SK-N-SH (cell line): ENCODE data around the gene PARVB. TPM values are rescaled to one million over a fixed set of nuclear protein-coding genes. Genes with fewer than 3 reads are reported as not detected.

Experiments used
- CTCF ChIA-PET: fragments of 300-600, 350-600 bp; formaldehyde crosslinking; extraction: SDS; loops from one replicate; lab custom pipeline; 2021; lab: Yijun Ruan, JAX
- POLR2A ChIA-PET: fragments of 350-600 bp; sonication (Branson Sonifier 250); formaldehyde crosslinking; extraction: SDS; loops from one replicate; lab custom pipeline; 2020; ENCODE audit warnings: antibody characterized with exemption, inconsistent platforms; lab: Yijun Ruan, JAX
- DNase-seq: peaks from one replicate; pipeline ENCODE4 v3.0.0; 2012
- H2AFZ ChIP-seq: fragments of 200-600 bp; sonication (generic); 2 replicates; pipeline ENCODE4 v1.8.1; 2016; ENCODE audit warnings: antibody characterized with exemption, mild to moderate bottlenecking, low read depth
- H3F3A ChIP-seq: fragments of 200-600 bp; sonication (generic); replicated peaks from 2 replicates; pipeline ENCODE3; 2016; ENCODE audit warnings: antibody characterized with exemption, mild to moderate bottlenecking; ENCODE audit not compliant: insufficient read depth
- H3K27ac ChIP-seq, 2 experiments: fragments of 200-500 bp in 1 of 2; fragments of 200-600 bp in 1 of 2; sonication (Bioruptor generic) in 1 of 2; sonication (generic), shearing (Covaris generic) in 1 of 2; 2 replicates each; pipeline versions ENCODE4 v1.5.1 to v1.6.1; 2014 to 2016; ENCODE audit warnings: low read depth in 2 of 2, inconsistent platforms in 1 of 2, low read length in 1 of 2, mild to moderate bottlenecking in 1 of 2, mixed read lengths in 1 of 2
- H3K27me3 ChIP-seq: fragments of 200-600 bp; sonication (generic), shearing (Covaris generic); 2 replicates; pipeline ENCODE4 v1.6.1; 2016; ENCODE audit warnings: mixed run types; ENCODE audit not compliant: insufficient read depth
- H3K36me3 ChIP-seq, 2 experiments: fragments of 200-500 bp in 1 of 2; fragments of 200-600 bp in 1 of 2; sonication (Bioruptor generic) in 1 of 2; sonication (generic) in 1 of 2; replicated peaks in 1 of 2; 2 replicates each; pipeline versions ENCODE3 to v1.5.1; 2014 to 2016; ENCODE audit warnings: low read length in 1 of 2, mild to moderate bottlenecking in 1 of 2; ENCODE audit not compliant: insufficient read depth in 2 of 2, control insufficient read depth in 1 of 2
- H3K4me1 ChIP-seq, 2 experiments: fragments of 200-500 bp in 1 of 2; fragments of 200-600 bp in 1 of 2; sonication (Bioruptor generic) in 1 of 2; sonication (generic), shearing (Covaris generic) in 1 of 2; 2 replicates each; pipeline versions ENCODE4 v1.5.1 to v1.6.1; 2014 to 2016; ENCODE audit warnings: low read depth in 1 of 2, low read length in 1 of 2, mixed run types in 1 of 2; ENCODE audit not compliant: insufficient read depth in 2 of 2, control insufficient read depth in 1 of 2
- H3K4me2 ChIP-seq: fragments of 200-600 bp; sonication (generic), shearing (Covaris generic); 2 replicates; pipeline ENCODE4 v1.6.1; 2017; ENCODE audit warnings: mixed run types
- H3K4me3 ChIP-seq, 2 experiments: fragments of 200-500 bp in 1 of 2; fragments of 200-600 bp in 1 of 2; sonication (Bioruptor generic) in 1 of 2; sonication (generic), shearing (Covaris generic) in 1 of 2; 2 replicates each; pipeline versions ENCODE4 v1.5.1 to v1.8.1; 2014 to 2016; ENCODE audit warnings: low read depth in 2 of 2, inconsistent platforms in 1 of 2, low read length in 1 of 2, mild to moderate bottlenecking in 1 of 2, mixed read lengths in 1 of 2, moderate library complexity in 1 of 2
- H3K79me2 ChIP-seq: fragments of 200-600 bp; sonication (generic); 2 replicates; pipeline ENCODE4 v1.8.1; 2017; ENCODE audit warnings: mild to moderate bottlenecking; ENCODE audit not compliant: insufficient read depth
- H3K9ac ChIP-seq: fragments of 200-600 bp; sonication (generic); 2 replicates; pipeline ENCODE4 v1.6.1; 2017; ENCODE audit warnings: mixed run types
- H3K9me2 ChIP-seq: fragments of 200-600 bp; sonication (generic); 2 replicates; pipeline ENCODE4 v1.6.1; 2017; ENCODE audit warnings: mixed run types
- H3K9me3 ChIP-seq: fragments of 200-600 bp; sonication (generic); 2 replicates; pipeline ENCODE4 v1.6.1; 2017; ENCODE audit warnings: mixed run types, mild to moderate bottlenecking, moderate library complexity
- H4K20me1 ChIP-seq: fragments of 200-600 bp; sonication (generic); 2 replicates; pipeline ENCODE4 v1.6.1; 2017; ENCODE audit warnings: mild to moderate bottlenecking, mixed run types; ENCODE audit not compliant: insufficient read depth
- EP300 ChIP-seq, 2 experiments: IDR thresholded peaks; 2 replicates each; pipeline versions ENCODE4 v1.4.0 to v1.6.1; 2012; ENCODE audit warnings: borderline replicate concordance in 1 of 2, low read depth in 1 of 2, low read length in 1 of 2
- FOXJ3 ChIP-seq: sonication (generic); formaldehyde crosslinking; IDR thresholded peaks from 2 replicates; pipeline ENCODE4 v1.5.1; 2020; ENCODE audit warnings: mild to moderate bottlenecking, missing genetic modification reagents
- FOXM1 ChIP-seq: IDR thresholded peaks from 2 replicates; pipeline ENCODE4 v1.4.0; 2012; ENCODE audit warnings: low read depth, mild to moderate bottlenecking
- JUND ChIP-seq: IDR thresholded peaks from 2 replicates; pipeline ENCODE4 v1.4.0; 2012
- MXI1 ChIP-seq: IDR thresholded peaks from 2 replicates; pipeline ENCODE4 v1.6.1; 2012; ENCODE audit warnings: mild to moderate bottlenecking, low read depth, low read length, improper control_type of control experiment
- NRF1 ChIP-seq: IDR thresholded peaks from 2 replicates; pipeline ENCODE4 v1.6.1; 2012; ENCODE audit warnings: low read depth, mild to moderate bottlenecking, low read length
- POLR2AphosphoS5 ChIP-seq: IDR thresholded peaks from 2 replicates; pipeline ENCODE4 v1.6.1; 2012; ENCODE audit warnings: low read depth, low read length
- TCF12 ChIP-seq: IDR thresholded peaks from 2 replicates; pipeline ENCODE4 v1.4.0; 2012
- YY1 ChIP-seq: IDR thresholded peaks from 2 replicates; pipeline ENCODE4 v1.4.0; 2012; ENCODE audit warnings: low read depth, mild to moderate bottlenecking
- WGBS: methylation state at CpG from one replicate; pipeline ENCODE4 v1.1.6; 2017; ENCODE audit warnings: low lambda C conversion rate; 5-methylcytosine and 5-hydroxymethylcytosine counted together
- polyA plus RNA-seq, 3 experiments: library from polyadenylated mRNA; depleted of rRNA; stranded (reverse); fragments of >200 nt; gene quantifications; 2 replicates each; pipeline ENCODE4 v1.2.3, GENCODE V29; 2012
- TF ChIP-seq, protein P1 (sequence below): fragments of 200-600 bp; sonication (generic); IDR thresholded peaks from 2 replicates; pipeline ENCODE4 v1.6.1; 2017; ENCODE audit warnings: antibody characterized with exemption, mild to moderate bottlenecking, moderate library complexity

Gene PARVB
- polyA plus RNA-seq, 1 of the 3 experiments (the other 2 are of a cell fraction): 87.8 TPM

DNA sequence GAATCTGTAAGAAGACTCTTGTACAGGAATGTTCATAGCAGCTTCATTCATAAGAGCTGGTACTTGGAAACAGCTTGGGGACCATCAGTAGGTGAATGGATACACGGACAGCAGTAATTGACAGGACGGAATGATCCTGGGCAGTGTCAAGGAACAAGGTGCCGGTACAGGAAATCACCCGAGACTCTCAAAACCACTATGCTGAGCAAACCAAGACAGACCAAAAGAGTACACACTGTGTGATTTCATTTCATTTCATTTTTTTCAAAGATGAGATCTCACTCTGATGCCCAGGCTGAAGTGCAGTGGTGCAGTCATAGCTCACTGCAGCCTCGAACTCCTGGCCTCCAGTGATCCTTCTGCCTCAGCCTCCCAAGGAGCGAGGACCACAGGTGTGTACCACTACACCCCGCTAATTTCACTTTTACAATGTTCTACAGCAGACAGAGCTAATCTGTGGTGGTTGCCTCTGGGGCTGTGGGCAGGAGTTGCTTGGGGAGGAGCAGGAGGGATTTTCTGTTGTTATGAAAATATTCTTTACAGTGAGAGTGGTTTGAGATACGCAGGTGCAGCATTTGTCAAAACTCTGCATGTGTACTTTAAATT is 15.6 kb downstream of the PARVB start:
- peaks cover 13% of the 10 kb centered on the region; the same call in 1 of the 2 replicates for H3K79me2 ChIP-seq

DNA sequence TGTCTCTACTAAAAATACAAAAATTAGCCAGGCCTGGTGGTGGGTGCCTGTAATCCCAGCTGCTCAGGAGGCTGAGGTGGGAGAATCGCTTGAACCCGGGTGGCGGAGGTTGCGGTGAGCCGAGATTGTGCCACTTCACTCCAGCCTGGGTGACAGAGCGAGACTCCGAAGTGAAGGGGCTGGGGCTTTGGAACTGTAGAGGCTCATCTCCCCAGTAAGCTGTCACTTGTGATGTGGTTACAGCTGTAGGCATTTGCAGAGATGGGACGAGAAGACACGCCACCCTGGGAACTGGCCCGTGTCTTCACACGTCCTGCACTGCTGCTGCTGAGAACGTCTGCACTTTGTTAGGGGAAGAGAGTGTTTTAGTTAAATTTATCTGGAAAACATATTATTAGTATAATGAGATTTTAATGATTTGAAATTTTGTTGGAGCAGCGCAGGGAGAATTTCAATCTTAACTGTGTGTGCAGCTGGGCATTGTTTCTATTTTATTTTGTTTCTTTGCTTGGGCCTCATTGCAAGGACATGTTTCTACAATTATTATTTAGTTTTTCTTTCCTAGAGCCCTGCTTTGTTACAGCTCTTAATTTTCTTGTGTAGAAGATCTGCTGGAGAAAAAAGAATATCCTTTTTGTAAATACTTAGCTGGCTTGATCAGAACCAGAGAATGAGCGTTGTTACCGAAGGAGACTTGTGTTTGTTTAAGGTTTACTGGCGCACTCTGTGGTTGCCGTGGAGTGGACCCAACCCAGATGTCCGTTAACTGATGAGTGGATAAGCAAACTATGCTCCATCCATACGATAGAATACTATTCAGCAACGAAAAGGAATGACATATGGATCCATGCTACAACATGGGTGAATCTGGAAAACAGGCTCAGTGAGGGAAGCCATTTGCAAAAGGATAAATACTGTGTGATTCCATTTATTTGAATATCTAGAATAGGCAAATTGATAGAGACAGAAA is 18.4 kb downstream of the PARVB start:
- H3F3A ChIP-seq: peaks cover 9% of the 10 kb centered on the region
- no peaks in the 10 kb centered on the region for H4K20me1 ChIP-seq
- no peak overlapping the region for H3K4me3 ChIP-seq
- TF ChIP-seq POLR2AphosphoS5: no peak
- TF ChIP-seq FOXM1: no peak
- TF ChIP-seq, protein P1, sequence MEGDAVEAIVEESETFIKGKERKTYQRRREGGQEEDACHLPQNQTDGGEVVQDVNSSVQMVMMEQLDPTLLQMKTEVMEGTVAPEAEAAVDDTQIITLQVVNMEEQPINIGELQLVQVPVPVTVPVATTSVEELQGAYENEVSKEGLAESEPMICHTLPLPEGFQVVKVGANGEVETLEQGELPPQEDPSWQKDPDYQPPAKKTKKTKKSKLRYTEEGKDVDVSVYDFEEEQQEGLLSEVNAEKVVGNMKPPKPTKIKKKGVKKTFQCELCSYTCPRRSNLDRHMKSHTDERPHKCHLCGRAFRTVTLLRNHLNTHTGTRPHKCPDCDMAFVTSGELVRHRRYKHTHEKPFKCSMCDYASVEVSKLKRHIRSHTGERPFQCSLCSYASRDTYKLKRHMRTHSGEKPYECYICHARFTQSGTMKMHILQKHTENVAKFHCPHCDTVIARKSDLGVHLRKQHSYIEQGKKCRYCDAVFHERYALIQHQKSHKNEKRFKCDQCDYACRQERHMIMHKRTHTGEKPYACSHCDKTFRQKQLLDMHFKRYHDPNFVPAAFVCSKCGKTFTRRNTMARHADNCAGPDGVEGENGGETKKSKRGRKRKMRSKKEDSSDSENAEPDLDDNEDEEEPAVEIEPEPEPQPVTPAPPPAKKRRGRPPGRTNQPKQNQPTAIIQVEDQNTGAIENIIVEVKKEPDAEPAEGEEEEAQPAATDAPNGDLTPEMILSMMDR: no peak
- no peak for TF ChIP-seq MXI1
- no peak for TF ChIP-seq JUND
- no peak for TF ChIP-seq TCF12
- no peak for TF ChIP-seq NRF1
- TF ChIP-seq EP300 (IDR thresholded peaks at IDR 0.05; ENCODE audit: borderline replicate concordance in 1 of 2, low read depth in 1 of 2, low read length in 1 of 2): no peak
- TF ChIP-seq YY1: no peak
- no peak overlapping the region for H2AFZ ChIP-seq
- no peaks in the 10 kb centered on the region for H3K9me3 ChIP-seq
- ChIA-PET POLR2A (no interaction called here), CTCF (interaction anchor here (1.2 kb wide), 1 partner anchor 37 kb away, joined by 3 read pairs; no protein-coding TSS in a partner anchor)
- no peaks in the 10 kb centered on the region for H3K36me3 ChIP-seq
- H3K27me3 ChIP-seq: no peaks in the 10 kb centered on the region
- no peak overlapping the region for H3K27ac ChIP-seq
- no peak overlapping the region for H3K4me2 ChIP-seq
- H3K9ac ChIP-seq: no peak overlapping the region
- H3K79me2 ChIP-seq: peaks cover 21% of the 10 kb centered on the region
- no peaks in the 10 kb centered on the region for H3K9me2 ChIP-seq
- DNase-seq: no peak
- H3K4me1 ChIP-seq: peaks cover 3 to 13% of the 10 kb centered on the region in 2 experiments; a peak in 2 of 4 replicates
- 87% methylated on average over 15 of the region's 20 CpGs for WGBS

More for the DNA sequence above, 15.6 kb downstream of the PARVB start:
- Histone ChIP-seq H3K4me2 (no peak overlapping the region), H3K4me1 (peaks cover 3 to 9% of the 10 kb centered on the region in 2 experiments; a peak in 3 of 4 replicates), H4K20me1 (no peaks in the 10 kb centered on the region), H3K9me3 (no peaks in the 10 kb centered on the region), H3K9me2 (no peaks in the 10 kb centered on the region), H3K27ac (no peak overlapping the region), H3K27me3 (no peaks in the 10 kb centered on the region), H3F3A (peaks cover 12% of the 10 kb centered on the region), H3K36me3 (no peaks in the 10 kb centered on the region), H2AFZ (no peak overlapping the region)
- DNase-seq: no peak
- no peak for TF ChIP-seq POLR2AphosphoS5
- no peak for TF ChIP-seq FOXJ3 (CRISPR knock-in tag)
- TF ChIP-seq, all 33 proteins: peak for 0
- POLR2A ChIA-PET: no interaction called here
- Histone ChIP-seq H3K9ac (no peak overlapping the region), H3K4me3 (no peak overlapping the region)
- CTCF ChIA-PET: interaction anchor here (1.4 kb wide), 1 partner anchor 47 kb away, joined by 6 read pairs; no protein-coding TSS in a partner anchor
- WGBS: 92% methylated on average over 8 of the region's 8 CpGs
